ENCODE results near the gene NNT. TPM values are rescaled to one million over a fixed set of nuclear protein-coding genes. Genes with fewer than 3 reads are reported as not detected.

The NNT gene
- total and polyA plus RNA-seq, 9 of the 15 experiments (the other 6 are each of a cell fraction or from before 2014, with no cell fraction given), result 21.9 to 68.6 (median 42.2) TPM

GRCh38 chr5:43602461-43603343 is at the start of gene NNT (continued):
- TF ChIP-seq ZFP1 (CRISPR knock-in tag; IDR thresholded peaks at IDR 0.05), result no peak
- TF ChIP-seq HNRNPLL (IDR thresholded peaks at IDR 0.05; ENCODE audit: low read depth, low read length, poor library complexity, severe bottlenecking), result no peak
- TF ChIP-seq SMARCA5 (IDR thresholded peaks at IDR 0.05), result no peak
- no peak for TF ChIP-seq HNRNPUL1 (IDR thresholded peaks at IDR 0.05; ENCODE audit: low read length)
- no peak for TF ChIP-seq ZNF780A (CRISPR knock-in tag; IDR thresholded peaks at IDR 0.05)
- no peak for TF ChIP-seq MITF (IDR thresholded peaks at IDR 0.05)
- no peak for TF ChIP-seq NFIX (CRISPR knock-in tag; IDR thresholded peaks at IDR 0.05; ENCODE audit: low read depth)
- no peak for TF ChIP-seq HES1 (IDR thresholded peaks at IDR 0.05; ENCODE audit: low read depth)
- no peak for TF ChIP-seq CBX3 (IDR thresholded peaks at IDR 0.05; ENCODE audit: borderline replicate concordance in 1 of 2, low read length in 2 of 2)
- no peak for TF ChIP-seq POU5F1 (IDR thresholded peaks at IDR 0.05; ENCODE audit: borderline replicate concordance, low read depth, low read length, partially characterized antibody)
- no peak for TF ChIP-seq ETV6 (IDR thresholded peaks at IDR 0.05; ENCODE audit: borderline replicate concordance in 1 of 2, low read depth in 2 of 2, low read length in 1 of 2)
- TF ChIP-seq ETV6 (CRISPR knock-in tag; IDR thresholded peaks at IDR 0.05; ENCODE audit: borderline replicate concordance), result no peak
- TF ChIP-seq MGA (IDR thresholded peaks at IDR 0.05), result peak; percentile 92
- peak; percentile 71 for TF ChIP-seq RNF2 (IDR thresholded peaks at IDR 0.05)
- TF ChIP-seq DACH1 (IDR thresholded peaks at IDR 0.05; ENCODE audit: partially characterized antibody), result no peak

Data from K562 (cell line).